Right ventricle myocardium superior (tissue), 1 donor: ENCODE data around the gene CASK. TPM values are rescaled to one million over a fixed set of nuclear protein-coding genes. Genes with fewer than 3 reads are reported as not detected.
"Not testable (repeated sequence)": the region's sequence is repeated elsewhere in the genome, so short reads cannot be mapped to it uniquely, and the experiment has no call there.

Experiments used
- ATAC-seq: fragments of 200-7000 bp; cut with Tn5 transposase; one replicate; pipeline ENCODE4 v1.9.1; 2020; ENCODE audit warnings: mild to moderate bottlenecking; ENCODE audit not compliant: poor library complexity
- DNase-seq: peaks from one replicate; pipeline ENCODE4 v3.0.0-alpha.2; 2020
- intact Hi-C: fragments of 100-400 bp; cut with DNase I; formaldehyde crosslinking; loops from one replicate; pipeline ENCODE4 v1.11.2; 2022
- total RNA-seq: library from RNA; stranded (reverse); fragmentation: NEBNext Ultra II Directional; extraction: Animal tissue kit (Norgen Biotek cat#: 25700); gene quantifications from one replicate; pipeline ENCODE4 v1.2.1, GENCODE V29; 2021
- donor health status: DM: no; HTN: yes; CAD: no; lungs with severe emphysema.

Gene CASK
- total RNA-seq, 1 donor from 2014 or later, result 12.4 TPM

GRCh38 chrX:41672643-41673042 is 250.7 kb downstream of the CASK start:
- no peak for DNase-seq
- ATAC-seq, result no peak
- intact Hi-C loops, result no loop called here

DNA sequence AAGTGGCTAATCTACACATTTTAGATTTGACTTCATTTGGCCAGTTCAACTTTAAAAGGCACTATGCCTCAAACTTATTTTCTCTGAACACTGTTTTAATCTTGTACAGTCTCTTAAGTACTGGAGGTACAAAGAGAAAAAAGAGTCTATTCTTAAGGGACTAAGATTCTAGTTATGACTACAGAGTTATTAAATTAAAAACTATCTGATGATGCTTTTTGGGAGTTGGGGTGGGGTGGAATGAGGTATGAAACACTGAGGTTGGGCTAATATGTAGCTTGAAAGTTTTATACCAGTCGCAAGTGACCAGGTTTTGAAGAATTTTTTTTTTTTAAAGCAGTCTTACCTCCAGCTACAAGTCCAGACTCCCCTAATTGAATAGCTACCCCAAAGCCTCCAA is 252.3 kb downstream of the CASK start:
- intact Hi-C loops, result no loop called here
- ATAC-seq, result no peak
- DNase-seq, result no peak

- ATAC-seq (no peak), DNase-seq (no peak)
- intact Hi-C loops, result no loop called here
These were observed 253.2 kb downstream of the CASK start for GRCh38 chrX:41670112-41670511.

GRCh38 chrX:41667631-41668030 is 255.7 kb downstream of the CASK start:
- ATAC-seq (no peak), DNase-seq (no peak)
- intact Hi-C loops, result no loop called here

GRCh38 chrX:41666251-41666650 is 257.1 kb downstream of the CASK start:
- peak; percentile 56 for ATAC-seq
- no peak for DNase-seq
- intact Hi-C loops, result no loop called here

GRCh38 chrX:41665686-41666085 is 257.7 kb downstream of the CASK start:
- intact Hi-C loops, result no loop called here
- DNase-seq (no peak), ATAC-seq (no peak)

DNA sequence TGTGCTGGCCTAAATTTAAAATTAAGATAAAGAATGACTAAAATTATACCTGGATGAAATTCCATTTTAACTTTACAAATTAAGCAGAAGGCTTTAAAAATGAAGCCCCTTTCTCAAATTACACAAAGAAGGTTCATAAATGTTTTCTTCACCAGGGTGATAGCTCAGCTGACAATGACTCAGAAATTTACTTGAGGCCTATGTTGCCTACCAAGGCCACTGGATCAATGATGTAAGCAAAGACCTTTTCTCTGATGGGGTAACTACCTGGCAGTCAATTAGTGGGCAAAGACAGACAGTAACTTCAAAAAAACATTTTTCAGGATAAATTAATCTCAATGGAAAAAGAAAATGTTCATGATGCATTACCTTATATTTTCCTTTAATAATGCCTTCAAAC is 258.4 kb downstream of the CASK start:
- no peak for DNase-seq
- no peak for ATAC-seq
- intact Hi-C loops, result no loop called here

DNA sequence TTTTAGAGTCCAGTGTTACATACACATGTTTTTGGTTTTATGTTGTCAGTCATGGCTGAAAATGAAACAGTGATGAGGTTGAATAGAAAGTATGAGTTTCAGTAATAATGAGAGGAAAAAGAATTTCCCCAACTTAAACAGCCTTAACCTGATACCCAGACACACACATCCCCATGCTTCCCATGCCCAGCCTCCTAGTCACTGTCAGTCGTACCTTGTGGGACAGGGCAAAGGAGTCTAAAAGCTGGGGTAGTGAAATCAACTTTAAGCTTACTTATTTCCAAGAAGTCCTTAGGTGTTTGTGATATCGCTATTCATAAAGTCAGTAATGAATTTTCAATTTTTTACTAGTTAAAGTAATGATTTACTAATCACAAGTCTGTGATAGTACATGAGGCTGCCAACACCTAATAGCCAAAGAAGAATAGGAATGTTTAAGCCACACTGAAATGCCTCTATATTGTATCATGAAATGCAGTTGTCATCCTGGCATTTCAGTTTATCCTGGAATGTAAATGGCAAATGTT is 258.9 kb downstream of the CASK start:
- DNase-seq (no peak), ATAC-seq (no peak)
- intact Hi-C loops, result no loop called here

DNA sequence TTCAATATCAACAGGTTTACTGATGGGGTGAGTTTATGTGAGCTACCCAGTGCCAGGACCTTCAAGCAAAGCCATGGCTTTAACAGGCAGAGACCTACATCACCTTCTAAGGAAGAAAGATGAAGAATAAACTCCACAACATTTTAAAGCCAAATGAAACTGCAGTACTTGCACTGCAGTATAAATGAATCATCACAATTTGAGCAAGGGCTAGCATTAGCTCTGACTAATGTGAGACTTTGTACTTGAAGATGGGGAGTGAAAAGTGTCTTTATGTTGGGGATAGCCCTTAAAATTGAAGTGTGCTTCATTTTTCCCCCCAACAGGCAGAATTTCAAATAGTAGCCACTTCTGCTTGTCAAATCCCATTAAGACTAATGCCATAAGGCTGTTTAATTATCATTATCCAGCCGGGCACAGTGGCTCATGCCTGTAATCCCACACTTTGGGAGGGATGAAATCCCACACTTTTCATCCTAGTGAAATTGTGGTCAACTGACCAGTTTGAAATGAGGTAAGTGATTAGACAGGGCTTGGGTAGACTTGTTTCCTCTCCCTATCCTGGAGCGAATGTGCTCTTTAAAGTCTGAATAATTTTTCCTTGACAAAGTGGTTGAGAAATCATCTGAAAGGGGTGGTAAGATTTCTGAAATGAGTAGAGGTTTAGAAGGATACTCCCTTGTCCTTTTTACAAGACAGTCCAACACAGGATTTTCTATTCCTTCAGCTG is 261.8 kb downstream of the CASK start:
- no peak for DNase-seq
- ATAC-seq, result no peak
- intact Hi-C loops, result no loop called here

- intact Hi-C loops, result no loop called here
- ATAC-seq (no peak), DNase-seq (no peak)
These were observed 267.7 kb downstream of the CASK start for GRCh38 chrX:41655631-41656030.

DNA sequence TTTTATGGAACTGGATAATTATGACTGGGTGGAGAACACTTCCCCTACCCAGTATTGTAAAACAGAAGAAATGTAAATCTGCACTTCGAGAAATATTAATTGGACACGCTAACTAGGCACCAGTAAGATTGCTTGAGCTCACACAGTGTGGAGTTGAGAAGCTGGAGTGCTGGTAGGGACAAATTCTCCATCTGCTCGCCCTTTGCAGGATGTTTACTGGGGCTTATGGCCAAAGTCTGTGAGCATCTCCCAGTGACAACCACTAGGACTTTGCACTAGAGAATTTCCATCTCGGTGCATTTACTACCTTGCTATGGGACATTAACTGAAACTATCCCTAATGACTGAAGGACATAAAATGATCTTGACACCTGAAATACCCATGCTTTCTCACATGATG is 268.3 kb downstream of the CASK start:
- intact Hi-C loops, result no loop called here
- ATAC-seq, result no peak
- DNase-seq, result no peak

GRCh38 chrX:41653125-41653524 is 270.2 kb downstream of the CASK start:
- DNase-seq (no peak), ATAC-seq (no peak)
- intact Hi-C loops, result no loop called here

DNA sequence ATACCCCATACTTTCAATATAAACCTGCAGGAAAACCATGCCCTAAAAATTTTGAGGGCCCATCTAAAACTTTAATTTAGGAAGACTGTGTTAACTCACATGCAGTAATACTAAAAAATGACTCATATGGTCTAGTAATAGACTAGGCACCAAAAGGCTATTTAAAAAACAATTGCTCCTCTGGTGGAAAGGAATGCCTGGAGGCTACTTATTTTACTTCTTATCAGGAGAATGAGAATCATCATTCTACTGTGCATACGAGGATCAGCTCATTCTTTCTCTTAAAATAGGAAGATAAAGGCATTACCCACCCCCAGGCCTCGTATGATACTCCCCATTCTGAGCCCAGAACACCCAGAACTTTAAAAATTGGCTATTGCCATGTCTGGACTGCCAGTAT is 277.2 kb downstream of the CASK start:
- ATAC-seq, intact Hi-C loops, DNase-seq: not testable (repeated sequence)

GRCh38 chrX:41634284-41634683 is 289.1 kb downstream of the CASK start:
- no peak for ATAC-seq
- intact Hi-C loops, result no loop called here
- no peak for DNase-seq

DNA sequence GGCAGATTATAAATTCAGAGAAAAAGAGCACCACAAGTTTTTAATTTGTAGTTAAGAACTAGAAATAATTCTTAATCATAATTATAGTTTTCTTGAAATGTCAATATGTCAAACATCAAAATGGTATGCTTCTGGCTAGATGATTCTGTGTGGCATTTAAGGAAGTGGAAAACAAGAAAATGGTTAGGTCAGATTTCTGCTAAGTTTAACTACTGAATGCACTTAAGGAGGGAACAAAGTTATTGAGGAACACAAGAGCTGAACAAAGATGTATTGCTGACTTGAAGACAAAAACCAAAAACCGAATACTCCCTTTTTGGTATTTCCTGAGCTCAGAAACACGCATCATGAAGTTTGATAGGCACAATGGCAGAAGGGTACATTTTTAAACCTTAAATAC is 293.3 kb downstream of the CASK start:
- no peak for ATAC-seq
- intact Hi-C loops, result no loop called here
- no peak for DNase-seq

DNA sequence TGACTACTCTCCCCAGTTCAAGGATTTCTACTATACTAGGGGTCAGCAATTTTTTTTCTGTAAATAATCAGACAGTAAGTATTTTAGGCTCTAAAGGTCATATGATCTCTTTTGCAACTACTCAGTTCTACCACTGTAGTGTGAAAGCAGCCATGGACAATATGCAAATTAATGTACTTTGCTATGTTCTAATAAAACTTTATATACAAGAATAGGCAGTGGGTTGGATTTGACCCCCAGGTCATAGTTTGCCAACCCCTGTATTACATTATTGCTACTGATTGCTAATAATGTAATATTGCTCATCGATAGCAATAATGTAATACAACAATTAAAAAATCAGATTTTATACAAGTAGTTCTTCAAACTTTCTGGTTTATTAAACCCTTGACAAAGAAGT is 293.8 kb downstream of the CASK start:
- intact Hi-C loops, result no loop called here
- ATAC-seq, result no peak
- DNase-seq, result no peak

- ATAC-seq (no peak), DNase-seq (no peak)
- intact Hi-C loops, result no loop called here
These were observed 302.1 kb downstream of the CASK start for GRCh38 chrX:41621222-41621723.

GRCh38 chrX:41619221-41619620 is 304.1 kb downstream of the CASK start:
- intact Hi-C loops, result no loop called here
- no peak for ATAC-seq
- DNase-seq, result no peak

DNA sequence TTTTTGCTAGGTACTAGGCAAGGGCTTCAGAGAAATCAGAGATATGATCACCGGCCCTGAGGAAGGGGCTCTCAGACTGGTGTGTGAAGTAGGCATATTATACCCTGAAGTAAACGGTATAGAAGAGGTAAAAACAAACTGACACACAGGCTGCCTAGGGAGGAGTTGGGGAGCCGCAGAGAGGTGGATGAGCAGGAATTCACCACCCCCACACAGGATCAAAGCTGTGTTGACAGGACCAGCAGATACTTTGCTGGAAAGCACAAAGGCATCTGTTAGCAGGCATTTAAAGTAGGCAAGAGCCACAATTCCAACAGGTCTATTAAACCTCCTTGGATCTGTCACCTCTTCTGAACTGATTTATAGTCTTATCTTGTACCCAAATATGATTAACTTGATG is 306.4 kb downstream of the CASK start:
- intact Hi-C loops, result no loop called here
- ATAC-seq, result no peak
- DNase-seq, result no peak

DNA sequence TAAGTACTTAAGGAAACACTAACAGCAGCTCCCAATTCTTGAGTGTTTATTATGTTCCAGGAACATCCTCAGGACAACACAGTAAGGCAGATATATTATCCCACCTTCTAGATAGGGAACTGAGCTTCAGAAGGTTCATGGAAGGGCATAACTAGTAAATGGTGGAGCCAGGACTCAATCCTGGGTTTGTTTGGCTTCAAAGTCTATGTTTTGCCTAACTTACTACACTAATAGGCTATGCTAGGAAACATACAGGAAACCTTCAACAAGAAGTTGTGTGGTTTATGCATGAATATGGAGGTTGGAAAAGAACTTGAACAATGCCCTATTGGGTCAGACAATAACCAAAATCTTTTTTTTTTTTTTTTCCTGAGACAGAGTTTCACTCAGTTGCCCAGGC is 307.1 kb downstream of the CASK start:
- intact Hi-C loops, result no loop called here
- no peak for DNase-seq
- no peak for ATAC-seq

- intact Hi-C loops, result no loop called here
- no peak for ATAC-seq
- no peak for DNase-seq
These were observed 315.1 kb downstream of the CASK start for GRCh38 chrX:41608244-41608643.
